DMS153 treated with DMSO at 0.1 percent for 48 hours (cell line): Measurements from ENCODE around the gene GP1BA.
A peak's percentile ranks its signal among the peaks of the same experiment; 100 is the strongest.

Experiments
- DNase-seq: peaks from one replicate; lab custom pipeline; 2025; ENCODE audit not compliant: unreplicated experiment; lab: John Stamatoyannopoulos, UW

GP1BA gene

GRCh38 chr17:4949321-4950074 lies 17.4 kb downstream of the GP1BA start:
- no peak for DNase-seq

DNA sequence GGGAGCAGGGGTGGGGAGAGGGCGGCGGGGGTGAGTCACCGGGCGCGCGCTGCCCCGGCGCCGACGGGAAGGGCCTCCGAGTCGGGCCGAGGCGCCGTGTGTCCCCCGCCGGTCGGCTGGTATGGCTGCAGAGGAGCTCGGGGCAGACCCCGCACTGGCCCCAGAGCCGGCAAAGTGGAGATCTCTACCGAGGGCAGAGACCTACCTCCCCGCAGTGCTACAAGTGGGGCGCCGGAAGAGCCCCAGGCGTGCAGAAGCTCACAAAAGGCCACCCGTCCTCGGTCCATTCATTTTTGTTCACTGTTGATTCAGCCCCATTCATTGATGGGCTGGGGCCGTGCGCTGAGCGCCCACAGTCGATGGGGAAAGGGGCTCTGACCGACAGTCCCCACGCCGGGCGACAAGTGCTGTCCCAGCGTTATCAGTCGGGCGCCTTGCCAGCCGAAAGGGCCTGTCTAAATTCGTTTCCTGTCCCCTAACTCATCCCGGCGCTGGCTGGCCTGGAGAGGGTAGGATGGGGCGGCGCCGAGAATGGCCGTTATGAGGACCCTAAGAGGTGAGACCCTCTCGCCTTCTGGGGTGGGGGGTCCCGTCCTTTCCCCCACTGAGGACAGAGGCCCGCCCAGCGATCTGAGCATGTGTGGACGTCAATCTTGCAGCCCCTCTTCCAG lies 18.1 kb downstream of the GP1BA start:
- no peak for DNase-seq

DNA sequence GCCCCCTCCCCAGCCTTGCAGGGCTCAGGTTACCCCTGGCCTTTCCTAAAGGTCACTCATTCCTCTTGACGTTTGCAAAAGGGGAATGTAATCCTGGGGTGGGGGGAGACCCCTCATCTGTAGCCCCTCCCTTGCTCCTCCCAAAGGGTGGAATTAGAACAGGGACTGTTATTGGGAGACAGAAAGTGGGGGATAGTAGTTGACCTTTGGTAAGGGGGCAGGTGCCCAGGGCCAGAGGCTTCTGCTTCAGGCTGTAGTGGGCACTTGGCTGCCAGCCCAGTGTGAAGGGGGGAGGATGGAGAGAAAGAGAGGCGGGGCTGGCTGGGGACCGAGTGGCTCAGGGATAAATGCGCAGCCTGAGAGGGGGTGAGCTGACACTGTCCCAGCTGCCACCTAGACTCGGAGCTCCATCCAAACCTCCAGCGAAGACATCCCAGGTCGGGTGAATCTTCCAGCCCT lies 18.7 kb downstream of the GP1BA start, which contains the start of gene ENO3:
Gene ENO3, plus strand, starts transcription at position 374 of the 459 bp plus-strand sequence. CDS start 711 bp downstream, outside the sequence.
- DNase-seq: no peak

DNA sequence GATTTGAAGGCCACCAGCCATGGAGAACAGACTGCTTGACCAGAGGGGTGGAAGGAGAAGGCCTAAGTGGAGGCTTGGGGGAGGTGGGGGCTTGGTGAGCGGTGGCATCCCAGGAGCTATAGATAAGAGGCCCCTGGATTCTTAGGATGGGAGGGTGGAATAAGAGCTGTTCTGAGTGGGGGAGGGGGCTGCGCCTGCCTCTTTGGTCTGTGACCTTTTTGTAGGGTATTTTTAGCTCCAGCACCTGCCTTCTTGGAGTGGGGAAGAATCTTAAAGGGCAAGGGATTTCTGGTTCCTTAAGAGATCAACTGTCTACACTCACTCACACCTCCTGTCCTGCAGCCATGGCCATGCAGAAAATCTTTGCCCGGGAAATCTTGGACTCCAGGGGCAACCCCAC lies 19.4 kb downstream of the GP1BA start:
- no peak for DNase-seq

DNA sequence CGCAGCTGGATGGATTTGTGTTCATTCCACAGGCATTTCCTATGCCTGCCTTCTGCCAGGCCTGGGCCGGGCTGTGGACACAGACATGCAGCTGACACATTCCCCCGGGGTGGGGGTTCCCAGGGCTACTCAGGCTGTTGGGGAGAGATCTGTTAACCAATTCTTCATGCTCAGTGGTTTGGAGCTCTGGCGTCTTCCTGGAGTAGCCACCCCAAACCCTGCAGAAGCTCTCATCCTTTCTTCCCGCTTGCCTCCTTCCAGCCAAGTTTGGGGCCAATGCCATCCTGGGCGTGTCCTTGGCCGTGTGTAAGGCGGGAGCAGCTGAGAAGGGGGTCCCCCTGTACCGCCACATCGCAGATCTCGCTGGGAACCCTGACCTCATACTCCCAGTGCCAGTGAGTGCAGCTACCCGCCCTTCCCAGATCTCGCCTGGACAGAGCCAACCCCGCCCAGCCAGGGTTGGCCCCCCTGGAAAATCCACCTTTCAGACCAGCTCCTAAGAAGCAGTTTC lies 21.4 kb downstream of the GP1BA start:
- no peak for DNase-seq

DNA sequence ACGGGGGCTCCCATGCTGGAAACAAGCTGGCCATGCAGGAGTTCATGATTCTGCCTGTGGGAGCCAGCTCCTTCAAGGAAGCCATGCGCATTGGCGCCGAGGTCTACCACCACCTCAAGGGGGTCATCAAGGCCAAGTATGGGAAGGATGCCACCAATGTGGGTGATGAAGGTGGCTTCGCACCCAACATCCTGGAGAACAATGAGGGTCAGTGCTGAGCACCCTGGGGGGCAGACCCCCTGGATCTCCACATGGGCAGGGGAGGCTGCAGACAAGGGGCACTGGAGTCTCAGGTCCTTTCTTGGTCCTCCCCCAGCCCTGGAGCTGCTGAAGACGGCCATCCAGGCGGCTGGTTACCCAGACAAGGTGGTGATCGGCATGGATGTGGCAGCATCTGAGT lies 23.0 kb downstream of the GP1BA start:
- no peak for DNase-seq

GRCh38 chr17:4956493-4957061 lies 24.5 kb downstream of the GP1BA start:
- DNase-seq: no peak

GRCh38 chr17:4958102-4958501 lies 26.0 kb downstream of the GP1BA start:
- DNase-seq: no peak

GRCh38 chr17:4959261-4959965 lies 27.3 kb downstream of the GP1BA start:
- no peak for DNase-seq

GRCh38 chr17:4960279-4960922 lies 28.3 kb downstream of the GP1BA start:
- DNase-seq: no peak

GRCh38 chr17:4965311-4965986 lies 33.4 kb downstream of the GP1BA start:
- DNase-seq: no peak

GRCh38 chr17:4966844-4967538 lies 34.9 kb downstream of the GP1BA start:
- peak; percentile 90 for DNase-seq

DNA sequence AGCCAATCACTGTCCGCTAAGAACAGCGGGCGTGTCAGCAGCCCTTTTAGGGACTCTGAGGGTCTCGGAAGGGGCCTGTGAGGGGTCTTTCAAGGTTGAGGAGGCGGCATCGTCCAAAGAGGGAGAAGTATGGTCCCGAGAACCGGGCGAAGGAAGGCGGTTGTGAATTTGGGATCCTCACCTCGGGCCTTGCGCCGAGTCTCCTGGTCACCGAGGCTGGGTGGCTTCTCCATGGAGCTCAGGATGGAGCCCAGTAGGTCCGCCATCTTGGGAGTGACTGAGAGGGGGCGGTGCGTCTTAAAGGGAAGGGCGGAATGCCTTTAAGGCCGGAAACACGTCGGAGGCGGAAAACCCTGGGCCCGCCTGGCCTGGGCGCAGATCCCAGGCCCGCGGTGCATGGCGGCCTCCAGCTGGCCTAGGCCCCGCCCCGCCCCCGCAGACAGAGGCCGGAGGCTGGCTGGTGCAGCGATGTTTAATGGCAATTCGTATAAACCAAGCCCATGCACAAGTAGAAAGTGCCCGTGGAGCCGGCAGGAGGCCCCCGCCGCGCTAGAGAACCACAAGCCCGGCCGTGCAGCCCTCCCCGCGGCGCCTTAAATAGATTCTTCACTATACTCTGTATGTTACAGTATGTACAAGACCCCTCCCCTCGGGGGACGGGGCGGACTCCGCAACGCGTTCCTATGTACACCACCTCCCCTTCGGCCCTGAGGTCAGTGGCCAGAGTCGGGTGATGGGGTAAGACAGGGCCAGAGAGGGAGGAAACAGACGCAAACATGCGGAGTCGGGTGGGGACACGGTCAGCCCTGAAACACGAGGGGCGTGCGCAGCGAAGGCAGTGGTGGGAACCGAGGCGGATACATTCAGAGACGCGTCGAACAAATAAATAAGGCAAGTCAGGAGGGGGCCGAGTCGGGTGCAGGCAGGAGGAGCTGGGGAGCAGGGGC lies 35.7 kb downstream of the GP1BA start, which contains the start of gene SPAG7:
Gene SPAG7, minus strand, starts transcription at position 279 of the 947 bp plus-strand sequence. Its CDS starts 13 bp downstream, at position 266.
- DNase-seq: peak; percentile 78

GRCh38 chr17:4968486-4969046 lies 36.5 kb downstream of the GP1BA start:
- DNase-seq: no peak

GRCh38 chr17:4969047-4969550 lies 37.0 kb downstream of the GP1BA start:
- DNase-seq: no peak

GRCh38 chr17:4969551-4970173 lies 37.6 kb downstream of the GP1BA start:
- DNase-seq: no peak

DNA sequence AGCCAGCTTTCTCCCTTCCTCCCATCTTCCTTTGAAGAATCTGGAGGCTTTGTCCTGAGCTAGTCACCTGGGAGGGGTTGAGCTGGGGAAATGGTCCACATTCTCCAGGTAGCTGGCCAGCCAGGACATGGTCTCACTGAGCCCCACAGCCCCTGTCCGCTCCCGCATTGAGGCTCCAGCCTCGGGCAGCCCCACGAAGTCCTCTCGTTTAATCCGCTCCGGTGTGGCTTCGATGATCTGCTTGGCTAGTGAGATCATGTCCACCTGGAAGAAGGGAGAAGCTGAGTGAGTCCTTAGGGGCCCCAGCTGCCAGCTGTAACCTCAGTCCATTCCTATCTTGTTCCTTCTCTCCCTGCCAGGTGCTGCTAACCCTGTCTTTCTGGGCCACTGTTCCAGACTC lies 38.2 kb downstream of the GP1BA start:
- no peak for DNase-seq
